Mononuclear cell (primary cell): Measurements from ENCODE around the gene GOLGA8H. TPM values are rescaled to one million over a fixed set of nuclear protein-coding genes. Genes with fewer than 3 reads are reported as not detected.
"Not testable (repeated sequence)": the region's sequence is repeated elsewhere in the genome, so short reads cannot be mapped to it uniquely, and the experiment has no call there.

ENCODE experiments used
- H3K27me3 ChIP-seq: 2 replicates; pipeline ENCODE4 v1.6.0; 2011; ENCODE audit warnings: low read length, control low read depth; ENCODE audit not compliant: insufficient read depth
- H3K4me1 ChIP-seq: 2 replicates; pipeline ENCODE4 v1.5.1; 2011; ENCODE audit warnings: mild to moderate bottlenecking, low read length, control low read depth; ENCODE audit not compliant: insufficient read depth
- H3K4me3 ChIP-seq: 2 replicates; pipeline ENCODE4 v1.5.1; 2011; ENCODE audit warnings: mild to moderate bottlenecking, low read length, moderate library complexity
- H3K9me3 ChIP-seq: 2 replicates; pipeline ENCODE4 v1.5.1; 2011; ENCODE audit warnings: low read depth, mild to moderate bottlenecking, control low read depth, low read length
- total RNA-seq: library from RNA; depleted of rRNA; stranded (reverse); fragments of >200 nt; gene quantifications from one replicate; pipeline ENCODE4 v1.2.3, GENCODE V29; 2012

GOLGA8H gene
- total RNA-seq = 0.21 TPM

- H3K4me1 ChIP-seq, H3K9me3 ChIP-seq, H3K27me3 ChIP-seq, H3K4me3 ChIP-seq: not testable (repeated sequence)
Measured at GRCh38 chr15:30603796-30604195, at the start of gene GOLGA8H. GOLGA8H (plus strand) TSS chr15:30604028; CDS start chr15:30604126, 98 bp downstream.

GRCh38 chr15:30566949-30567348 is 36.9 kb upstream of the GOLGA8H start:
- H3K4me3 ChIP-seq, H3K27me3 ChIP-seq: not testable (repeated sequence)

GRCh38 chr15:30573012-30573491 is 30.8 kb upstream of the GOLGA8H start:
- not testable (repeated sequence) for H3K4me3 ChIP-seq, H3K9me3 ChIP-seq, H3K4me1 ChIP-seq, H3K27me3 ChIP-seq

More at GRCh38 chr15:30566949-30567348, 36.9 kb upstream of the GOLGA8H start:
- not testable (repeated sequence) for H3K4me1 ChIP-seq, H3K9me3 ChIP-seq

GRCh38 chr15:30579394-30579970 is 24.3 kb upstream of the GOLGA8H start:
- H3K4me3 ChIP-seq, H3K27me3 ChIP-seq, H3K9me3 ChIP-seq, H3K4me1 ChIP-seq: not testable (repeated sequence)

GRCh38 chr15:30580716-30581115 is 23.1 kb upstream of the GOLGA8H start:
- not testable (repeated sequence) for H3K27me3 ChIP-seq, H3K4me1 ChIP-seq, H3K4me3 ChIP-seq, H3K9me3 ChIP-seq

- H3K4me3 ChIP-seq, H3K9me3 ChIP-seq, H3K4me1 ChIP-seq, H3K27me3 ChIP-seq: not testable (repeated sequence)
Measured at GRCh38 chr15:30598953-30599352, 4.9 kb upstream of the GOLGA8H start.

- H3K27me3 ChIP-seq, H3K4me1 ChIP-seq, H3K9me3 ChIP-seq, H3K4me3 ChIP-seq: not testable (repeated sequence)
Measured at GRCh38 chr15:30612271-30612670, 8.4 kb downstream of the GOLGA8H start.

GRCh38 chr15:30621342-30621741 is 17.5 kb downstream of the GOLGA8H start:
- not testable (repeated sequence) for H3K4me1 ChIP-seq, H3K27me3 ChIP-seq, H3K9me3 ChIP-seq, H3K4me3 ChIP-seq

- H3K9me3 ChIP-seq, H3K27me3 ChIP-seq, H3K4me1 ChIP-seq: not testable (repeated sequence)
- peak within 1 kb of the TSS; percentile 82 for H3K4me3 ChIP-seq
Measured at GRCh38 chr15:30625436-30626193, 21.8 kb downstream of the GOLGA8H start, which contains the start of gene ARHGAP11B. ARHGAP11B (plus strand) TSS chr15:30626128.

- peak overlapping the region; percentile 82 for H3K4me3 ChIP-seq
- not testable (repeated sequence) for H3K9me3 ChIP-seq, H3K4me1 ChIP-seq, H3K27me3 ChIP-seq
Measured at GRCh38 chr15:30626194-30626565, 22.4 kb downstream of the GOLGA8H start.

GRCh38 chr15:30626632-30627031 is 22.8 kb downstream of the GOLGA8H start:
- H3K27me3 ChIP-seq, H3K9me3 ChIP-seq, H3K4me1 ChIP-seq: not testable (repeated sequence)
- H3K4me3 ChIP-seq = peak overlapping the region; percentile 82

- no peak overlapping the region for H3K4me3 ChIP-seq
- H3K27me3 ChIP-seq = no peaks in the 10 kb centered on the region
- no peaks in the 10 kb centered on the region for H3K9me3 ChIP-seq
- H3K4me1 ChIP-seq = peaks cover 15% of the 10 kb centered on the region
Measured at GRCh38 chr15:30650012-30650929, 46.4 kb downstream of the GOLGA8H start.

GRCh38 chr15:30661154-30661553 is 57.3 kb downstream of the GOLGA8H start:
- H3K4me1 ChIP-seq, H3K9me3 ChIP-seq, H3K4me3 ChIP-seq, H3K27me3 ChIP-seq: not testable (repeated sequence)
